Measurements from ENCODE around the gene HOXA13.

GRCh38 chr7:27161721-27162560, 38.0 kb downstream of the HOXA13 start:
- TF ChIP-seq CTCF (IDR thresholded peaks at IDR 0.05; ENCODE audit: poor library complexity) (no peak), EZH2 (IDR thresholded peaks at IDR 0.05; ENCODE audit: borderline replicate concordance) (no peak), EZH2phosphoT487 (IDR thresholded peaks at IDR 0.05; ENCODE audit: low read depth, severe bottlenecking, unreplicated experiment) (no peak)

All from hepatocyte (in vitro differentiated cells).